ENCODE results near the gene ZDHHC11B. TPM values are rescaled to one million over a fixed set of nuclear protein-coding genes. Genes with fewer than 3 reads are reported as not detected.
A peak's percentile ranks its signal among the peaks of the same experiment; 100 is the strongest.
"Not testable (repeated sequence)": the region's sequence is repeated elsewhere in the genome, so short reads cannot be mapped to it uniquely, and the experiment has no call there.

Gene ZDHHC11B, protein sequence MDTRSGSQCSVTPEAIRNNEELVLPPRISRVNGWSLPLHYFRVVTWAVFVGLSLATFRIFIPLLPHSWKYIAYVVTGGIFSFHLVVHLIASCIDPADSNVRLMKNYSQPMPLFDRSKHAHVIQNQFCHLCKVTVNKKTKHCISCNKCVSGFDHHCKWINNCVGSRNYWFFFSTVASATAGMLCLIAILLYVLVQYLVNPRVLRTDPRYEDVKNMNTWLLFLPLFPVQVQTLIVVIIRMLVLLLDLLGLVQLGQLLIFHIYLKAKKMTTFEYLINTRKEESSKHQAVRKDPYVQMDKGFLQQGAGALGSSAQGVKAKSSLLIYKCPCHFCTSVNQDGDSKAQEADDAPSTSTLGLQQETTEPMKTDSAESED
- total RNA-seq (5.4 TPM), polyA plus RNA-seq (ENCODE audit: insufficient read depth, low read depth, low replicate concordance) (4.4 TPM)
- long read RNA-seq, donor 1, partial matches to known transcripts, result 0 of 1 reads
- long read RNA-seq, donor 1, other reads (novel, unspliced or antisense), result 0 of 1 reads
- long read RNA-seq, donor 2, partial matches to known transcripts, result 0 of 1 reads
- long read RNA-seq, donor 2, other reads (novel, unspliced or antisense), result 0 of 1 reads
- long read RNA-seq, donor 3, result 0 reads
- long read RNA-seq, donor 4, result 0 reads
- long read RNA-seq, donor 5, result 0 reads
- long read RNA-seq, donor 6, result 0 reads
- long read RNA-seq, donor 7, partial matches to known transcripts, result 0 of 5 reads
- long read RNA-seq, donor 7, other reads (novel, unspliced or antisense), result 5 of 5 reads
- long read RNA-seq, donor 8, result 0 reads
- long read RNA-seq, donor 9, result 0 reads
- long read RNA-seq, donor 10, result 0 reads

DNA sequence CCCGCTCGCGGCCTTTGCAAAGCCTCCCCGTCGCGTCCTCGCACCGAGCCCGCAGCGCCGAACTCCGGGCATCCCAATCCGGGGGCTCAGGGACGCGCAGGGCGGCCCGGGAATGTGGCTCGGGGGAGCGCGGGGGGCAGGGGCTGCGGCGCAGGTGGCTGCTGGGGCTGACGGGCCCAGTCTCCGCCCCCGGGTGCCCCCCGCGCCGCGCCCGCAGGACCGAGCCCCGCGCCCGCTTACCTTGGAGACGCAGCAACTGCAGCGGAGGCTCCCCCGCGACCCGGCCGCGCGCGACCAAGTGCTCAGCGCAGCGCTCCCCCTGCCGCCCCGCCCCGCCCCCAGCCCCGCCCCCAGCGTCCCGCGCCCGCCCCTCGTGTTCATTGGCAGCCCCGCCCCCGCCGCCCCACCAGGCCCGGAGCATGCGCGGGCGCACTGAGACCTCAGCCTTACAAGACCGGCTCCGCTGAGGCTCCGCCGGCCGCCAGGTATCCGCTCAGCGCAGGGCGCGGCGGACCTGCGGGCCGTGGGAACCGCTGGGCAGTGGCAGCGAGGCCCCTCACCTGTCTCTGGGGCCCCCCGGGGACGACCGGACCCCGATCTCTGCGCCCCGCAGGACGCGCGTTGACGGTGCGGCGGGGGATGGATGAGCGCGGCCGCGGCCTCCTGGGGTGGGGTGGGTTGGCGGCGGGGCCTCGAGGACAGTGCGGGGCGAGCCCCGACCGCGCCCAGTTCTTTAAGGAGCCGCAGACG lies at the start of gene ZDHHC11B:
Gene ZDHHC11B (minus strand): TSS at position 302 of the 750 bp plus-strand sequence. CDS start 17,810 bp downstream, outside the sequence.
- Histone ChIP-seq H3K4me3 (ENCODE audit: low read length in 3 of 3) (peak within 1 kb of the TSS in 2 of 3 donors; percentile 6 to 43), H3K9ac (ENCODE audit: low read length in 3 of 3) (peak within 1 kb of the TSS in 1 of 3 donors; percentile 19)
- H3K36me3 ChIP-seq (ENCODE audit: control insufficient read depth in 2 of 3, insufficient read depth in 3 of 3, low read length in 3 of 3); H3K27ac ChIP-seq (ENCODE audit: low read depth in 2 of 2, low read length in 2 of 2); H3K27me3 ChIP-seq (ENCODE audit: control insufficient read depth, insufficient read depth, low read length); FAIRE-seq; H3K9me3 ChIP-seq (ENCODE audit: control insufficient read depth in 2 of 3, insufficient read depth in 1 of 3, low read length in 3 of 3); H3K4me1 ChIP-seq (ENCODE audit: control insufficient read depth in 2 of 3, insufficient read depth in 2 of 3, low read depth in 1 of 3, low read length in 3 of 3); intact Hi-C loops (cut with DNase I): not testable (repeated sequence)
- peak; percentile 93 to 98 (median 94) for DNase-seq

DNA sequence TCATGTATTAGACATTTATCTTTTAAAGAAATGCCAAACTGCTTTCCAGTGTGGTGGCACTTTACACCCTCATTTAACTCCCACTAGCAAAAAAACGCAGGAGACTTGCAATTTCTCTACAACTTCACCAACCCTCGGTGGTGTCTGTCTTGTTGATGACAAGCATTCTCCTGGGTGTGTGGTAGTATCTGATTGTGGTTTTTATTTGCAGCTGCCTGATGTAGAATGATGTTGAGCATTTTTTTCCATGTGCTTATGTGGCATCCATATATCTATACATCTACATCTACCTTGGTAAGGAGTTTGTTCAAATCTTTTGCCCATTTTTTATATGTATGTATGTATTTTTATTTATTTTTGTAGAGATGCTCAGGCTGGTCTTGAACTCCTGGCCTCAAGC lies 49.5 kb upstream of the ZDHHC11B start:
- DNase-seq, result peak in 1 of 5 donors; percentile 1
- H3K9me3 ChIP-seq (ENCODE audit: control insufficient read depth in 2 of 3, insufficient read depth in 1 of 3, low read length in 3 of 3); H3K36me3 ChIP-seq (ENCODE audit: control insufficient read depth in 2 of 3, insufficient read depth in 3 of 3, low read length in 3 of 3); intact Hi-C loops (cut with DNase I); H3K9ac ChIP-seq (ENCODE audit: low read length in 3 of 3); FAIRE-seq; H3K4me3 ChIP-seq (ENCODE audit: low read length in 3 of 3); H3K27ac ChIP-seq (ENCODE audit: low read depth in 2 of 2, low read length in 2 of 2); H3K27me3 ChIP-seq (ENCODE audit: control insufficient read depth, insufficient read depth, low read length); H3K4me1 ChIP-seq (ENCODE audit: control insufficient read depth in 2 of 3, insufficient read depth in 2 of 3, low read depth in 1 of 3, low read length in 3 of 3): not testable (repeated sequence)

DNA sequence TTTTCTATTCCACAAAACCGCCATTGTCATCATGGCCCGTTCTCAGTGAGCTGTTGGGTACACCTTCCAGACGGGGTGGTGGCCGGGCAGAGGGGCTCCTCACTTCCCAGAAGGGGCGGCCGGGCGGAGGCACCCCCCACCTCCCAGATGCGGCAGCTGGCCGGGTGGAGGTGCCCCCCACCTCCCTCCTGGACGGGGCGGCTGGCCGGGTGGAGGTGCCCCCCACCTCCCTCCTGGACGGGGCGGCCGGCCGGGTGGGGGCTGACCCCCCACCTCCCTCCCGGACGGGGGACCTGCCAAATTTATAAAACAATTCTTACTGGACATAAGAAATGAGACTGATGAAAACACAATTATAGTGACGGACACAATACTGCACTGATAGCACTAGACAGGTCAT lies 43.7 kb upstream of the ZDHHC11B start:
- H3K27me3 ChIP-seq (ENCODE audit: control insufficient read depth, insufficient read depth, low read length); H3K9me3 ChIP-seq (ENCODE audit: control insufficient read depth in 2 of 3, insufficient read depth in 1 of 3, low read length in 3 of 3); H3K4me1 ChIP-seq (ENCODE audit: control insufficient read depth in 2 of 3, insufficient read depth in 2 of 3, low read depth in 1 of 3, low read length in 3 of 3); DNase-seq; H3K9ac ChIP-seq (ENCODE audit: low read length in 3 of 3); FAIRE-seq; H3K27ac ChIP-seq (ENCODE audit: low read depth in 2 of 2, low read length in 2 of 2); intact Hi-C loops (cut with DNase I); H3K4me3 ChIP-seq (ENCODE audit: low read length in 3 of 3); H3K36me3 ChIP-seq (ENCODE audit: control insufficient read depth in 2 of 3, insufficient read depth in 3 of 3, low read length in 3 of 3): not testable (repeated sequence)

- H3K9me3 ChIP-seq (ENCODE audit: control insufficient read depth in 2 of 3, insufficient read depth in 1 of 3, low read length in 3 of 3); DNase-seq; H3K27me3 ChIP-seq (ENCODE audit: control insufficient read depth, insufficient read depth, low read length); H3K4me3 ChIP-seq (ENCODE audit: low read length in 3 of 3); intact Hi-C loops (cut with DNase I); H3K9ac ChIP-seq (ENCODE audit: low read length in 3 of 3); H3K4me1 ChIP-seq (ENCODE audit: control insufficient read depth in 2 of 3, insufficient read depth in 2 of 3, low read depth in 1 of 3, low read length in 3 of 3); FAIRE-seq; H3K36me3 ChIP-seq (ENCODE audit: control insufficient read depth in 2 of 3, insufficient read depth in 3 of 3, low read length in 3 of 3); H3K27ac ChIP-seq (ENCODE audit: low read depth in 2 of 2, low read length in 2 of 2): not testable (repeated sequence)
Measured at GRCh38 chr5:825544-825943, 41.0 kb upstream of the ZDHHC11B start.

- no peak overlapping the region for H3K9ac ChIP-seq (ENCODE audit: low read length in 3 of 3)
- no peak overlapping the region for H3K4me3 ChIP-seq (ENCODE audit: low read length in 3 of 3)
- H3K4me1 ChIP-seq (ENCODE audit: control insufficient read depth in 2 of 3, insufficient read depth in 2 of 3, low read depth in 1 of 3, low read length in 3 of 3), result no peaks in the 10 kb centered on the region
- H3K9me3 ChIP-seq (ENCODE audit: control insufficient read depth in 2 of 3, insufficient read depth in 1 of 3, low read length in 3 of 3), result no peaks in the 10 kb centered on the region
- no peaks in the 10 kb centered on the region for H3K27me3 ChIP-seq (ENCODE audit: control insufficient read depth, insufficient read depth, low read length)
- H3K27ac ChIP-seq (ENCODE audit: low read depth in 2 of 2, low read length in 2 of 2), result no peak overlapping the region
- TF ChIP-seq CTCF (IDR thresholded peaks at IDR 0.05; ENCODE audit: borderline replicate concordance, extremely low read depth, insufficient read depth), result no peak
- peak in 2 of 5 donors; percentile 35 to 36 for DNase-seq
- FAIRE-seq, result no peak
- H3K36me3 ChIP-seq (ENCODE audit: control insufficient read depth in 2 of 3, insufficient read depth in 3 of 3, low read length in 3 of 3), result no peaks in the 10 kb centered on the region
- intact Hi-C loops (cut with DNase I), result no loop called here
Measured at GRCh38 chr5:821504-821903, 37.0 kb upstream of the ZDHHC11B start.
